ENCODE data around the gene KCNK13. TPM values are rescaled to one million over a fixed set of nuclear protein-coding genes. Genes with fewer than 3 reads are reported as not detected.

KCNK13 gene
- total and polyA plus RNA-seq, 2 of the 13 experiments (the other 11 are each of a cell fraction or from before 2014, with no cell fraction given) = 0.08 to 0.29 TPM

DNA sequence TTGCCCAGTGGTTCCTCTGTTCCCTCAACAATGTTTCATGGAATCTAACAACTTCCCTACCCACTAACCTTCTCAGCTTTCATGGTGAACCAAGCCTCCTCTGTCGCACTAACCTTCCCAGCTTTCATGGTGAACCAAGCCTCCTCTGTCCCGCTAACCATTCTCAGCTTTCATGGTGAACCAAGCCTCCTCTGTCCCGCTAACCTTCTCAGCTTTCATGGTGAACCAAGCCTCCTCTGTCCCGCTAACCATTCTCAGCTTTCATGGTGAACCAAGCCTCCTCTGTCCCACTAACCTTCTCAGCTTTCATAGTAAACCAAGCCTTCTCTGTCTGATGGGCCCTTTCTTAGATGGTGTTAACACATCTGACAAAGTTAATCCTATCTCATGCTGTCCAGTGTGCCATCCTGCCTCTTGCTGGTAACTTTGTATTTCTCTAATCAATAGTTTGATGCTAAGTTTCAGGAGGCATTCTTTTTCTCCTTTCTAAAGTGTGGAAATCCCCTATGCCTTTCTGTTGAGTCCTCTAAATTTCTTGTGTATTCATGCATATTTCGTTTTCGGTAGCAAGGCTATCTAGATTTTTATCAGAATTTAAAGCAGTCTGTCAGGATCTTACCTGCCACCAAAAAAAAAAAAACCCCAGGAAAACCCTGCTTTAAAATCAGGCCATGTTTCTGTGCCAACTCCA lies 26.8 kb upstream of the KCNK13 start:
- POLR2A ChIA-PET = no interaction called here
- in situ Hi-C loops (cut with HindIII; ENCODE audit: extremely low pct_ligation_motif_present, low pct_unique_long_range_greater_than_20kb) = no loop called here

More for the DNA sequence above, 26.8 kb upstream of the KCNK13 start:
- Histone ChIP-seq H4K20me1 (ENCODE audit: insufficient read depth, low read length) (no peaks in the 10 kb centered on the region), H3K4me2 (ENCODE audit: low read depth, low read length) (no peak overlapping the region), H3K4me1 (ENCODE audit: insufficient read depth, low read length) (no peaks in the 10 kb centered on the region), H3K27me3 (ENCODE audit: control insufficient read depth in 1 of 2, insufficient read depth in 2 of 2, low read length in 2 of 2) (no peaks in the 10 kb centered on the region), H3K4me3 (replicated peaks in 1 of 3; ENCODE audit: insufficient read depth in 1 of 3, low read depth in 2 of 3, low read length in 3 of 3) (no peak overlapping the region), H3K9ac (ENCODE audit: insufficient read depth, low read depth, low read length) (no peak overlapping the region), H3K9me3 (ENCODE audit: low read length) (no peaks in the 10 kb centered on the region), H2AFZ (ENCODE audit: low read length) (no peak overlapping the region), H3K79me2 (ENCODE audit: insufficient read depth, low read length) (no peaks in the 10 kb centered on the region), H3K27ac (ENCODE audit: extremely low read length, insufficient read depth, low read length) (no peak overlapping the region), H3K36me3 (replicated peaks in 1 of 2; ENCODE audit: control insufficient read depth in 1 of 2, insufficient read depth in 2 of 2, low read length in 2 of 2) (peaks cover 7 to 38% of the 10 kb centered on the region in 2 experiments; a peak in 4 of 5 replicates)
- intact Hi-C loops (cut with micrococcal nuclease; ENCODE audit: unreplicated experiment) = no loop called here
- FAIRE-seq (no peak), DNase-seq (ENCODE audit: low spot score) (no peak), ATAC-seq (no peak)
- no TSS peak for BruUV-seq (replicated peaks)
- CTCF ChIA-PET (ENCODE audit: low intra/inter-chr PET ratio, low total read pairs) = no interaction called here
- TF ChIP-seq RBM22 (optimal IDR thresholded peaks at IDR 0.05; ENCODE audit: low read length) = no peak
- TF ChIP-seq HOXA5 (CRISPR knock-in tag; IDR thresholded peaks at IDR 0.05) = no peak
- no peak for TF ChIP-seq MAFK (conservative IDR thresholded peaks at IDR 0.05 in 1 of 2, IDR thresholded peaks at IDR 0.05 in 1 of 2; ENCODE audit: low read length in 2 of 2)
- no peak for TF ChIP-seq KDM5A (IDR thresholded peaks at IDR 0.05; ENCODE audit: borderline replicate concordance, low read length)
- no peak for TF ChIP-seq ZNF10 (CRISPR knock-in tag; IDR thresholded peaks at IDR 0.05; ENCODE audit: borderline replicate concordance, low read depth)
- no peak for TF ChIP-seq DR1 (CRISPR knock-in tag; IDR thresholded peaks at IDR 0.05)
- TF ChIP-seq HOMEZ (CRISPR knock-in tag; IDR thresholded peaks at IDR 0.05; ENCODE audit: low read depth) = no peak
- no peak for TF ChIP-seq SIX1 (CRISPR knock-in tag; IDR thresholded peaks at IDR 0.05; ENCODE audit: borderline replicate concordance)
- 97% methylated on average over 6 of the region's 6 CpGs for WGBS (ENCODE audit: low lambda C conversion rate)

Measured in HepG2 (cell line).